ENCODE measurements around the gene TIGD1.

Gene TIGD1

GRCh38 chr2:232523682-232524597 lies 26.4 kb downstream of the TIGD1 start:
- DNase-seq (ENCODE audit: low spot score): peak; percentile 25

GRCh38 chr2:232523402-232523681 lies 27.0 kb downstream of the TIGD1 start:
- no peak for DNase-seq (ENCODE audit: low spot score)

GRCh38 chr2:232522623-232523401 lies 27.5 kb downstream of the TIGD1 start:
- no peak for DNase-seq (ENCODE audit: low spot score)

GRCh38 chr2:232521959-232522622 lies 28.3 kb downstream of the TIGD1 start:
- DNase-seq (ENCODE audit: low spot score): no peak

- no peak for DNase-seq (ENCODE audit: low spot score)
These were observed 29.3 kb downstream of the TIGD1 start for GRCh38 chr2:232521098-232521497.

- DNase-seq (ENCODE audit: low spot score): no peak
These were observed 29.9 kb downstream of the TIGD1 start for GRCh38 chr2:232520489-232520888.

- no peak for DNase-seq (ENCODE audit: low spot score)
These were observed 30.5 kb downstream of the TIGD1 start, which contains the start of gene PRSS56 for GRCh38 chr2:232519581-232520438. TSS of gene PRSS56 (plus strand) at chr2:232520388. CDS start at chr2:232520599, 211 bp downstream.

- DNase-seq (ENCODE audit: low spot score): no peak
These were observed 31.5 kb downstream of the TIGD1 start for GRCh38 chr2:232518844-232519243.

GRCh38 chr2:232516551-232516950 lies 33.8 kb downstream of the TIGD1 start:
- no peak for DNase-seq (ENCODE audit: low spot score)

- DNase-seq (ENCODE audit: low spot score): no peak
These were observed 34.7 kb downstream of the TIGD1 start for GRCh38 chr2:232515639-232516038.

- DNase-seq (ENCODE audit: low spot score): no peak
These were observed 37.0 kb downstream of the TIGD1 start for GRCh38 chr2:232513353-232513752.

- no peak for DNase-seq (ENCODE audit: low spot score)
These were observed 37.8 kb downstream of the TIGD1 start for GRCh38 chr2:232512602-232513001.

GRCh38 chr2:232511336-232511890 lies 38.9 kb downstream of the TIGD1 start:
- DNase-seq (ENCODE audit: low spot score): no peak

GRCh38 chr2:232508251-232508650 lies 42.1 kb downstream of the TIGD1 start:
- DNase-seq (ENCODE audit: low spot score): no peak

GRCh38 chr2:232506709-232507108 lies 43.6 kb downstream of the TIGD1 start:
- no peak for DNase-seq (ENCODE audit: low spot score)

- DNase-seq (ENCODE audit: low spot score): no peak
These were observed 44.5 kb downstream of the TIGD1 start for GRCh38 chr2:232505856-232506255.

- DNase-seq (ENCODE audit: low spot score): no peak
These were observed 45.9 kb downstream of the TIGD1 start for GRCh38 chr2:232504438-232504837.

- DNase-seq (ENCODE audit: low spot score): no peak
These were observed 46.5 kb downstream of the TIGD1 start for GRCh38 chr2:232503809-232504323.

GRCh38 chr2:232502911-232503808 lies 47.2 kb downstream of the TIGD1 start:
- peak; percentile 41 for DNase-seq (ENCODE audit: low spot score)

GRCh38 chr2:232502511-232502910 lies 47.8 kb downstream of the TIGD1 start:
- no peak for DNase-seq (ENCODE audit: low spot score)

Data from globus pallidus (tissue), 1 donor.